Cardiac muscle cell (in vitro differentiated cells and primary cell): ENCODE data around the gene PAX6. TPM values are rescaled to one million over a fixed set of nuclear protein-coding genes. Genes with fewer than 3 reads are reported as not detected.

ENCODE experiments used
- DNase-seq, 2 donors: peaks; one replicate each; pipeline versions ENCODE4 v3.0.0 to v3.0.0-alpha.2; 2010 to 2017; ENCODE audit warnings: low read depth in 1 of 2, low spot score in 1 of 2
- H3K27ac ChIP-seq: fragments of 200-600 bp; sonication (generic); 2 replicates; pipeline ENCODE4 v1.5.1; 2016
- H3K27me3 ChIP-seq: fragments of 200-600 bp; sonication (generic); 2 replicates; pipeline ENCODE4 v1.6.0; 2016; ENCODE audit warnings: control low read depth
- H3K36me3 ChIP-seq: fragments of 200-600 bp; sonication (generic); 2 replicates; pipeline ENCODE4 v1.5.1; 2016; ENCODE audit warnings: control low read depth
- H3K4me1 ChIP-seq: fragments of 200-600 bp; sonication (generic); 2 replicates; pipeline ENCODE4 v1.8.1; 2017; ENCODE audit warnings: low read depth, mild to moderate bottlenecking, mixed run types
- H3K4me3 ChIP-seq: fragments of 200-600 bp; sonication (generic); 2 replicates; pipeline ENCODE4 v1.5.1; 2016; ENCODE audit warnings: mild to moderate bottlenecking
- H3K9me3 ChIP-seq: fragments of 200-600 bp; sonication (generic); 2 replicates; pipeline ENCODE4 v1.5.1; 2017; ENCODE audit warnings: low read depth, mild to moderate bottlenecking, control low read depth
- CTCF ChIP-seq: IDR thresholded peaks from 2 replicates; pipeline ENCODE4 v1.5.1; 2012; ENCODE audit warnings: low read depth, mild to moderate bottlenecking, low read length
- polyA plus RNA-seq: library from polyadenylated mRNA; unstranded; fragments of >200 nt; fragmentation: Nextera tagmentation; extraction: Ambion mirVana; gene quantifications from 2 replicates; pipeline ENCODE4 v1.2.1, GENCODE V29; 2016
- total RNA-seq: library from RNA; depleted of rRNA; stranded (reverse); fragments of >200 nt; gene quantifications from 2 replicates; pipeline ENCODE4 v1.2.3, GENCODE V29; 2016

Gene PAX6
- total and polyA plus RNA-seq, 2 experiments from 2014 or later = 0.56 to 1.1 TPM

DNA sequence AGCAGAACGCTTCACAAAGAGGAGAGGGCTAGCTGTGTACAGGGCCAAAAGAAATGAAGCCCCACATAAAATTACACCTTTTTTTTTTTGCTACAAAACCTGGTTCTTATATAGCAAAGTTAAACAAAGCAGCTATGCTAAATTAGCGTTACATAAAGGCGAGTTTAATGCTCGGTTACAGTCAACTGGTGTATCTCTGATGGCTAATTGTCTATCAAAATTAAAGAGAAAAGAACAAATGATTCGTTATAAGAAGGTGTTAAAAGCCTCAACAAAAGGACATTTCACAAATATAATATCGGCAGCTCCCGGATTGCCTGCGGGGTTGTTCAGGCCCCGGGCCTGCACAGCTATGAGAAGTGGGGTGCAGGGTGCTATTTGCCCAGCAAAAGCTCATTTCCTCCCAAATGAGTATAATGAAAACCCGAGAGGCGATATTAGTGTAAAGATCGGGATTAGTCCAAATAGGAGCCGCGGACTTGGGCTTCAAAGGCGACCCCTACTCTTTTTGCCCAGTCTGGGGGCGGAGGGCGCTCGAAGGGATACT is 13.3 kb upstream of the PAX6 start:
- Histone ChIP-seq H3K4me1 (no peaks in the 10 kb centered on the region), H3K36me3 (no peaks in the 10 kb centered on the region), H3K27me3 (peaks cover 100% of the 10 kb centered on the region), H3K4me3 (no peak overlapping the region), H3K27ac (no peak overlapping the region), H3K9me3 (no peaks in the 10 kb centered on the region)
- TF ChIP-seq CTCF = no peak
- no peak for DNase-seq

DNA sequence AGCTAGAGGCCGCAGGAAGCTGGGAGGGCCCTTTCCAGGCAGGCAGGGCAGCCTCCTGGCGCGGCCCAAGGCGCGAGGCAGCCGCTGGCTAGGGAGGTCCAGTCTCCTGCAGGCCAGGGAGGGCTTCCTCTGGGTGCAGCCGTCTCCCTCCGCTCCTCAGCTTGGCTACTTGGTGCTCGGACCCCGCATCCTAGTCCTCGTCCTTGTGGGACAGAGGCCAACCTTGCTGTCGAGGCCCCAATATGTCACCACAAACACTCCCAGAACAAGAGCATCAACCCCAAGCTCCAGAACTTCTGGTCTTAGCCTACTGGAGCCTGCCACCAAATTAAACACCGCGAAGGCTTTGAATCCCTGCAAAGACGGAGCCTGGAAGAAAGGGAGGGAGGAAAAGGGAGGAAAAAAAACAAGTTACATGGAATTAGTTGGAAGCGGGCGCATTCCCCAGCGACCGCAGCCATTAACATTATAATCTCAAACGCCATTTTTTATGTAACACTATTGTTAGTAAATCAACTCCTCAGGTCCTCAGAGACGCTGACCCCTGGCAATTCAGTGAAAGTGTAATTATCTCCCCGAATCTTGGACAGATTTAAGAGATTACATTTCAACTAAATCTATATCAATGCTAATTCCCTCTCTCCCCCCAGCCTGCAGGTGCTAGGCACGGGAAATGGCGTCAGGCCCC is 12.7 kb upstream of the PAX6 start:
- H3K4me1 ChIP-seq = no peaks in the 10 kb centered on the region
- peaks cover 100% of the 10 kb centered on the region for H3K27me3 ChIP-seq
- no peaks in the 10 kb centered on the region for H3K9me3 ChIP-seq
- DNase-seq = no peak
- TF ChIP-seq CTCF = no peak
- H3K36me3 ChIP-seq = no peaks in the 10 kb centered on the region
- H3K4me3 ChIP-seq = no peak overlapping the region
- H3K27ac ChIP-seq = no peak overlapping the region

DNA sequence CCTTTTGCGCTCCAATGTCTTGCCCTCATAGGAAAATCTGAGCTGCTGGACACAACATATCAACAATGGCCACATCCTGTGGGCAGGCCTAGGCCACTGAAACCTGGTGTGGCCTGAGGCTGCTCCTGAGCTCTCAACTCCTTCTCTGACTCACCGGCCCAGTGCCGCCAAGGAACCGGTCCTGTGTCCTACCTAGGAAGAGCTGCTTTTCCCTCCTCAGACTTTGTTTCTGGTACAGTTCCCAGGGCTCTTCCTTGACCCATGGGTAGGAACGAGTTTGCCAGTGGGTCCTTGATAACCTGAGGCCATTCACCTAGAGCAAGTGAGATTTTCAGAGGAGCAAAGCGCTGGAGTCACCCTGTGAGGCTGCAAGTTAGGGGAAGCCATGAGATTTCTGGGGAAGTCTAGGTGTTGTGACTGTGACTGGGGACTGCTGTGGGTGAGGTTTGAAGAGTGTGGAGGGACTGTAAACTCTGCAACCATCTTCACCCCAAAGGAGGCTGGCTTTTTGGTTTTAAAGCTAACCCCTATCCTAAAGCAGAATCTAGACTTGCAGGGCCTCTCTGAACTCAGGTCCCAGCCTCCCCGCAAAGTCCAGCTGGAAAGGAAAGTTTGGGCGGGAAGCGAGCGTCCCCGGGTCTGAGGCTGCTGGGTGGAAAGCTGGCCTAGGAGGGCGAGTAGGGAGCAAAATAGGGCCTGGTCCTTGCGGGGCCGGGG is 12.0 kb upstream of the PAX6 start:
- H3K36me3 ChIP-seq = no peaks in the 10 kb centered on the region
- H3K4me1 ChIP-seq = no peaks in the 10 kb centered on the region
- no peak overlapping the region for H3K27ac ChIP-seq
- no peaks in the 10 kb centered on the region for H3K9me3 ChIP-seq
- H3K4me3 ChIP-seq = no peak overlapping the region
- no peak for TF ChIP-seq CTCF
- H3K27me3 ChIP-seq = peaks cover 100% of the 10 kb centered on the region
- no peak for DNase-seq

DNA sequence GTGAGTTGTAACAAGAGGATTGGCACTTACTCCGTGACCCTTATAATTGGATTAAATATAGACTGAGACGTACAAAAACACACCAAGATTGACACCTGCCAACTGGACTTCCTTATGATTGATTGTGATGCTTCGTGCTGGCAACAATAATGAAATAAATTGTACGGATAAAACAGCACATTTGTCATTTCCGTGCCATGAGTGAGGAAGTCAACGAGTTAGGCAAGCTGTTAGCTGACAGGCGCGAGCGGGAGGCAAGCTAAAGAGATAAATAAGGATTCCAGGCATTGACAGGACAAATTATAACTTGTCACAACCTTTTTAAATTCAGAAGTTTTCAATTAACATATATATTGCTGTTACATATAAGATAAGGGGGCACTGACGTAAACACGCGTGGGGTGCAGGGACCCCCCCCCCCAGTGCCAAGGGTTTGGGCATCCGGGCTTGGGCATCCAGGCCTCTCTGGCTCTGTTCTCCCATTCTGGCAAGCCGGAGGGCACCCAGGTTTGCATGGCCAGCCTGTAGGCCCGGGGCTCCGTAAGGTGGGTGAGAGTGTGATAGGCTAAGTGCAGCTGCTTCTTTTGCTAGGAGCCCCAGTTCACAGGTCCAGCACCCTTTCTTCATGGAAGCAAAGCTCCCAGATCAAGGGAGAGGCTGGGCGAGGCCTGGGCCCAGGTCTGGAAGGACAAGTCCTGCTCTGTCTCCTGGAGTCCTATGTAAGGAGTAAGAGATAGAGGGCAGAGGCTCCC is 11.2 kb upstream of the PAX6 start:
- no peaks in the 10 kb centered on the region for H3K9me3 ChIP-seq
- H3K36me3 ChIP-seq = no peaks in the 10 kb centered on the region
- H3K4me1 ChIP-seq = no peaks in the 10 kb centered on the region
- TF ChIP-seq CTCF = no peak
- DNase-seq = no peak
- H3K4me3 ChIP-seq = no peak overlapping the region
- peaks cover 100% of the 10 kb centered on the region for H3K27me3 ChIP-seq
- no peak overlapping the region for H3K27ac ChIP-seq

DNA sequence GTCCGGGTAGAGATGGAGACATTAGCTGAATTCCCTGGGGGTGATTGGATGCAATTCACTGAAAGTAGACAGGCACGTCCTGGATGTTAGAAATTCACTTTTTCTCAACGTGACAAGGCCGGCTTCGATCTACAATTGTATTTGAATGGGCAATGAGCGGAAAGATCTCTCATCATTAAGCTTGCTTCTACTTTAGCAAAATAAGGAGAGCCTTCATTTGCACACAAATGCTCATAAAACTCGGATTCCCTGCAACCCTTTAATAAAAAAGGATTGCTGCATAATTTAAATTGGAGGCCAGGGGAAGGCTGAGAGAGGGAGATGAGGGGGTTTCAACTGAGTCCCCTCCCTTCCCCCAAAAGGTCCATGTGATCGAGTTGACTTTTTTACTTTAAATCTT is 10.6 kb upstream of the PAX6 start:
- Histone ChIP-seq H3K27ac (no peak overlapping the region), H3K27me3 (peaks cover 100% of the 10 kb centered on the region), H3K4me1 (no peaks in the 10 kb centered on the region), H3K4me3 (no peak overlapping the region), H3K9me3 (no peaks in the 10 kb centered on the region), H3K36me3 (no peaks in the 10 kb centered on the region)
- no peak for TF ChIP-seq CTCF
- DNase-seq = no peak
